SK-N-SH (cell line): ENCODE data around the gene PSMD2. TPM values are rescaled to one million over a fixed set of nuclear protein-coding genes. Genes with fewer than 3 reads are reported as not detected.

Source experiments
- CTCF ChIA-PET: fragments of 300-600, 350-600 bp; formaldehyde crosslinking; extraction: SDS; loops from one replicate; lab custom pipeline; 2021; lab: Yijun Ruan, JAX
- POLR2A ChIA-PET: fragments of 350-600 bp; sonication (Branson Sonifier 250); formaldehyde crosslinking; extraction: SDS; loops from one replicate; lab custom pipeline; 2020; ENCODE audit warnings: antibody characterized with exemption, inconsistent platforms; lab: Yijun Ruan, JAX
- DNase-seq: peaks from one replicate; pipeline ENCODE4 v3.0.0; 2012
- H2AFZ ChIP-seq: fragments of 200-600 bp; sonication (generic); 2 replicates; pipeline ENCODE4 v1.8.1; 2016; ENCODE audit warnings: antibody characterized with exemption, mild to moderate bottlenecking, low read depth
- H3F3A ChIP-seq: fragments of 200-600 bp; sonication (generic); replicated peaks from 2 replicates; pipeline ENCODE3; 2016; ENCODE audit warnings: antibody characterized with exemption, mild to moderate bottlenecking; ENCODE audit not compliant: insufficient read depth
- H3K27ac ChIP-seq, 2 experiments: fragments of 200-500 bp in 1 of 2; fragments of 200-600 bp in 1 of 2; sonication (Bioruptor generic) in 1 of 2; sonication (generic), shearing (Covaris generic) in 1 of 2; 2 replicates each; pipeline versions ENCODE4 v1.5.1 to v1.6.1; 2014 to 2016; ENCODE audit warnings: low read depth in 2 of 2, inconsistent platforms in 1 of 2, low read length in 1 of 2, mild to moderate bottlenecking in 1 of 2, mixed read lengths in 1 of 2
- H3K27me3 ChIP-seq: fragments of 200-600 bp; sonication (generic), shearing (Covaris generic); 2 replicates; pipeline ENCODE4 v1.6.1; 2016; ENCODE audit warnings: mixed run types; ENCODE audit not compliant: insufficient read depth
- H3K36me3 ChIP-seq, 2 experiments: fragments of 200-500 bp in 1 of 2; fragments of 200-600 bp in 1 of 2; sonication (Bioruptor generic) in 1 of 2; sonication (generic) in 1 of 2; replicated peaks in 1 of 2; 2 replicates each; pipeline versions ENCODE3 to v1.5.1; 2014 to 2016; ENCODE audit warnings: low read length in 1 of 2, mild to moderate bottlenecking in 1 of 2; ENCODE audit not compliant: insufficient read depth in 2 of 2, control insufficient read depth in 1 of 2
- H3K4me1 ChIP-seq, 2 experiments: fragments of 200-500 bp in 1 of 2; fragments of 200-600 bp in 1 of 2; sonication (Bioruptor generic) in 1 of 2; sonication (generic), shearing (Covaris generic) in 1 of 2; 2 replicates each; pipeline versions ENCODE4 v1.5.1 to v1.6.1; 2014 to 2016; ENCODE audit warnings: low read depth in 1 of 2, low read length in 1 of 2, mixed run types in 1 of 2; ENCODE audit not compliant: insufficient read depth in 2 of 2, control insufficient read depth in 1 of 2
- H3K4me2 ChIP-seq: fragments of 200-600 bp; sonication (generic), shearing (Covaris generic); 2 replicates; pipeline ENCODE4 v1.6.1; 2017; ENCODE audit warnings: mixed run types
- H3K4me3 ChIP-seq, 2 experiments: fragments of 200-500 bp in 1 of 2; fragments of 200-600 bp in 1 of 2; sonication (Bioruptor generic) in 1 of 2; sonication (generic), shearing (Covaris generic) in 1 of 2; 2 replicates each; pipeline versions ENCODE4 v1.5.1 to v1.8.1; 2014 to 2016; ENCODE audit warnings: low read depth in 2 of 2, inconsistent platforms in 1 of 2, low read length in 1 of 2, mild to moderate bottlenecking in 1 of 2, mixed read lengths in 1 of 2, moderate library complexity in 1 of 2
- H3K79me2 ChIP-seq: fragments of 200-600 bp; sonication (generic); 2 replicates; pipeline ENCODE4 v1.8.1; 2017; ENCODE audit warnings: mild to moderate bottlenecking; ENCODE audit not compliant: insufficient read depth
- H3K9ac ChIP-seq: fragments of 200-600 bp; sonication (generic); 2 replicates; pipeline ENCODE4 v1.6.1; 2017; ENCODE audit warnings: mixed run types
- H3K9me2 ChIP-seq: fragments of 200-600 bp; sonication (generic); 2 replicates; pipeline ENCODE4 v1.6.1; 2017; ENCODE audit warnings: mixed run types
- H3K9me3 ChIP-seq: fragments of 200-600 bp; sonication (generic); 2 replicates; pipeline ENCODE4 v1.6.1; 2017; ENCODE audit warnings: mixed run types, mild to moderate bottlenecking, moderate library complexity
- H4K20me1 ChIP-seq: fragments of 200-600 bp; sonication (generic); 2 replicates; pipeline ENCODE4 v1.6.1; 2017; ENCODE audit warnings: mild to moderate bottlenecking, mixed run types; ENCODE audit not compliant: insufficient read depth
- CTCF ChIP-seq: fragments of 200-600 bp; sonication (generic); IDR thresholded peaks from 2 replicates; pipeline ENCODE4 v1.6.1; 2017; ENCODE audit warnings: antibody characterized with exemption, mild to moderate bottlenecking, moderate library complexity
- EZH2phosphoT487 ChIP-seq: fragments of 200-600 bp; sonication (generic); IDR thresholded peaks from 2 replicates; pipeline ENCODE4 v1.6.1; 2017; ENCODE audit warnings: low read depth, mixed run types, mild to moderate bottlenecking, antibody characterized with exemption, moderate library complexity, borderline replicate concordance
- FOXJ3 ChIP-seq: sonication (generic); formaldehyde crosslinking; IDR thresholded peaks from 2 replicates; pipeline ENCODE4 v1.5.1; 2020; ENCODE audit warnings: mild to moderate bottlenecking, missing genetic modification reagents
- FOXM1 ChIP-seq: IDR thresholded peaks from 2 replicates; pipeline ENCODE4 v1.4.0; 2012; ENCODE audit warnings: low read depth, mild to moderate bottlenecking
- MXI1 ChIP-seq: IDR thresholded peaks from 2 replicates; pipeline ENCODE4 v1.6.1; 2012; ENCODE audit warnings: mild to moderate bottlenecking, low read depth, low read length, improper control_type of control experiment
- NFIC ChIP-seq: IDR thresholded peaks from 2 replicates; pipeline ENCODE4 v1.4.0; 2012; ENCODE audit warnings: borderline replicate concordance
- POLR2AphosphoS5 ChIP-seq: IDR thresholded peaks from 2 replicates; pipeline ENCODE4 v1.6.1; 2012; ENCODE audit warnings: low read depth, low read length
- RAD21 ChIP-seq: IDR thresholded peaks from 2 replicates; pipeline ENCODE4 v1.6.1; 2012; ENCODE audit warnings: mild to moderate bottlenecking, low read length
- RCOR1 ChIP-seq: fragments of 150-350 bp; IDR thresholded peaks from 2 replicates; pipeline ENCODE4 v1.6.1; 2017; ENCODE audit warnings: antibody characterized with exemption, low read length
- REST ChIP-seq: IDR thresholded peaks from 2 replicates; pipeline ENCODE4 v1.6.1; 2012; ENCODE audit warnings: mild to moderate bottlenecking, low read depth, low read length, moderate library complexity
- SMC3 ChIP-seq: IDR thresholded peaks from 2 replicates; pipeline ENCODE4 v1.6.1; 2012; ENCODE audit warnings: low read depth, low read length, improper control_type of control experiment
- TAF1 ChIP-seq: IDR thresholded peaks from 2 replicates; pipeline ENCODE4 v1.6.1; 2012; ENCODE audit warnings: low read depth, mild to moderate bottlenecking, low read length, moderate library complexity, borderline replicate concordance
- WGBS: methylation state at CpG from one replicate; pipeline ENCODE4 v1.1.6; 2017; ENCODE audit warnings: low lambda C conversion rate; 5-methylcytosine and 5-hydroxymethylcytosine counted together
- polyA plus RNA-seq, 3 experiments: library from polyadenylated mRNA; depleted of rRNA; stranded (reverse); fragments of >200 nt; gene quantifications; 2 replicates each; pipeline ENCODE4 v1.2.3, GENCODE V29; 2012
- TF ChIP-seq, protein P1 (sequence below): IDR thresholded peaks from 2 replicates; pipeline ENCODE4 v1.4.0; 2012; ENCODE audit warnings: low read depth
- TF ChIP-seq, protein P2 (sequence below): fragments of 150-350 bp; IDR thresholded peaks from 2 replicates; pipeline ENCODE4 v1.6.1; 2016; ENCODE audit warnings: mild to moderate bottlenecking, low read depth, low read length

The PSMD2 gene
- polyA plus RNA-seq, 1 of the 3 experiments (the other 2 are of a cell fraction): 328 TPM

GRCh38 chr3:184353546-184353941, 54.5 kb downstream of the PSMD2 start:
- peaks cover 3 to 41% of the 10 kb centered on the region in 2 experiments for H3K36me3 ChIP-seq
- no peak for DNase-seq
- H2AFZ ChIP-seq: no peak overlapping the region
- 95% methylated on average over 11 of the region's 11 CpGs for WGBS
- H3K27me3 ChIP-seq: no peaks in the 10 kb centered on the region
- ChIA-PET POLR2A (interaction anchor here (1.4 to 1.5 kb wide), 2 partner anchors 8 to 15 kb away, joined by 3 to 4 read pairs; no protein-coding TSS in a partner anchor), CTCF (interaction anchor here (0.7 to 5.3 kb wide), 25 partner anchors 9 to 450 kb away, joined by 3 to 63 read pairs (median 4); partner anchors contain the start of genes CHRD, CLCN2, FAM131A and POLR2H)
- no peak overlapping the region for H3K4me3 ChIP-seq
- no peak overlapping the region for H3K4me2 ChIP-seq
- no peaks in the 10 kb centered on the region for H3F3A ChIP-seq
- H3K9me2 ChIP-seq: no peaks in the 10 kb centered on the region
- no peak overlapping the region for H3K27ac ChIP-seq
- no peaks in the 10 kb centered on the region for H3K79me2 ChIP-seq
- H3K9ac ChIP-seq: no peak overlapping the region
- H3K4me1 ChIP-seq: peaks cover 0 to 18% of the 10 kb centered on the region in 2 experiments; a peak in 1 of 4 replicates
- H4K20me1 ChIP-seq: no peaks in the 10 kb centered on the region
- no peaks in the 10 kb centered on the region for H3K9me3 ChIP-seq
- TF ChIP-seq REST: no peak
- TF ChIP-seq POLR2AphosphoS5: no peak
- no peak for TF ChIP-seq TAF1
- TF ChIP-seq, protein P1, sequence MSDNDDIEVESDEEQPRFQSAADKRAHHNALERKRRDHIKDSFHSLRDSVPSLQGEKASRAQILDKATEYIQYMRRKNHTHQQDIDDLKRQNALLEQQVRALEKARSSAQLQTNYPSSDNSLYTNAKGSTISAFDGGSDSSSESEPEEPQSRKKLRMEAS: no peak
- TF ChIP-seq EZH2phosphoT487: no peak

DNA sequence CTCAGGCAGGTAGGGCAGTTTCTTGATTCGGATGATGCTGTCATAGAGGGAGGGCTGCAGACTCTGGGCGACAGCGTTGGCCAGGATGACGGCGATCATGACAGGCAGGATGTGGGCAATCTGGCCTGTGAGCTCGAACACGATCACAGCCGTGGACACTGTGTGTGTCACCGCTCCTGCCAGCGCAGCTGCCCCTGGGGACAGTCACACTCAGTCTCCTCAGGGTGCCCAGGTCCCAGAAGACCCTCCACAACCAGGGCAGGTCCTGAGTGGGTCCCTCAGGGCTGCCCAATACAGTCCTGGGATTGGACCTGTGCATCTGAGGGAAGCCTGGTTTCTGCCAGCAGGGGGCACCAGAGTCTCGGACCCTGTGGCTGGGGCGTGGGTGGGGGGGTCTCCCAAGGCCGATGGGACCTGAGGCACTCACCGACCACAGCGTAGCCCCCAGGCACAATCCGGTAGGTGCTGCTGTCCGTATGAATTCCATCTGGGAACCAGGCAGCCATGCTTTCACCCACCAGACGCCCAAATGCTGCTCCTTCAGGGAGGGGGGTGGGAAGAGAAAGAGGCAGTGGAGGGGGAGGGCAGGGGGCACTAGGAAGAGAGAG, 55.2 kb downstream of the PSMD2 start:
- 18% methylated on average over 5 of the region's 18 CpGs for WGBS
- TF ChIP-seq CTCF (peak; percentile 72), FOXJ3 (CRISPR knock-in tag) (no peak), NFIC (no peak), FOXM1 (no peak), RCOR1 (0 out of 2 replicates have a peak, but pooled peaks have one; percentile 23), SMC3 (peak; percentile 43; the same call in 1 of the 2 replicates), RAD21 (peak; percentile 52), MXI1 (no peak)
- TF ChIP-seq, protein P2, sequence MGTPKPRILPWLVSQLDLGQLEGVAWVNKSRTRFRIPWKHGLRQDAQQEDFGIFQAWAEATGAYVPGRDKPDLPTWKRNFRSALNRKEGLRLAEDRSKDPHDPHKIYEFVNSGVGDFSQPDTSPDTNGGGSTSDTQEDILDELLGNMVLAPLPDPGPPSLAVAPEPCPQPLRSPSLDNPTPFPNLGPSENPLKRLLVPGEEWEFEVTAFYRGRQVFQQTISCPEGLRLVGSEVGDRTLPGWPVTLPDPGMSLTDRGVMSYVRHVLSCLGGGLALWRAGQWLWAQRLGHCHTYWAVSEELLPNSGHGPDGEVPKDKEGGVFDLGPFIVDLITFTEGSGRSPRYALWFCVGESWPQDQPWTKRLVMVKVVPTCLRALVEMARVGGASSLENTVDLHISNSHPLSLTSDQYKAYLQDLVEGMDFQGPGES: no peak
- TF ChIP-seq, protein P1: no peak
- Histone ChIP-seq H3K4me3 (peak overlapping the region in 1 of 2 experiments; percentile 39; a peak in 1 of 4 replicates), H3K36me3 (peaks cover 3 to 43% of the 10 kb centered on the region in 2 experiments), H3K4me2 (no peak overlapping the region), H3K9me3 (no peaks in the 10 kb centered on the region), H3K79me2 (no peaks in the 10 kb centered on the region), H3K27ac (no peak overlapping the region; a peak in 1 of 4 replicates), H3K4me1 (peaks cover 0 to 18% of the 10 kb centered on the region in 2 experiments; a peak in 1 of 4 replicates), H3F3A (no peaks in the 10 kb centered on the region), H4K20me1 (no peaks in the 10 kb centered on the region), H2AFZ (no peak overlapping the region), H3K9ac (no peak overlapping the region), H3K9me2 (no peaks in the 10 kb centered on the region), H3K27me3 (no peaks in the 10 kb centered on the region)
- DNase-seq: peak; percentile 92
- ChIA-PET POLR2A (interaction anchor here (1.4 to 1.5 kb wide), 2 partner anchors 9 to 16 kb away, joined by 3 to 4 read pairs; no protein-coding TSS in a partner anchor), CTCF (interaction anchor here (0.7 to 5.3 kb wide), 26 partner anchors 8 to 450 kb away, joined by 3 to 63 read pairs (median 4); partner anchors contain the start of genes CHRD, CLCN2, FAM131A and POLR2H)
